Thoracic aorta (tissue), 2 donors: Measurements from ENCODE around the gene TLR1. TPM values are rescaled to one million over a fixed set of nuclear protein-coding genes. Genes with fewer than 3 reads are reported as not detected.

Experiments used
- ATAC-seq: fragments of 150-250 bp; one replicate; pipeline ENCODE4 v1.8.0; 2017; ENCODE audit warnings: low read depth; ENCODE audit not compliant: insufficient number of reproducible peaks, low FRiP score
- DNase-seq: peaks from one replicate; pipeline ENCODE4 v3.0.0-alpha.2; 2020; ENCODE audit warnings: low spot score
- H3K27ac ChIP-seq, 2 donors: fragments of 200-600 bp; sonication (generic); 1 replicate in 1 of 2; 2 replicates in 1 of 2; pipeline ENCODE4 v1.5.1; 2016; ENCODE audit warnings: mild to moderate bottlenecking in 2 of 2, moderate library complexity in 2 of 2
- H3K27me3 ChIP-seq: fragments of 200-600 bp; sonication (generic); replicated peaks from 2 replicates; pipeline ENCODE4 v1.6.0; 2016; ENCODE audit warnings: mild to moderate bottlenecking; ENCODE audit not compliant: insufficient read depth
- H3K36me3 ChIP-seq: fragments of 200-600 bp; sonication (generic); one replicate; pipeline ENCODE4 v1.5.1; 2016
- H3K4me1 ChIP-seq, 2 donors: fragments of 200-600 bp; sonication (generic); 1 replicate in 1 of 2; 2 replicates in 1 of 2; pipeline versions ENCODE4 v1.5.1 to v1.6.0; 2016; ENCODE audit warnings: low read depth in 2 of 2, mild to moderate bottlenecking in 1 of 2; ENCODE audit not compliant: control insufficient read depth in 1 of 2
- H3K4me3 ChIP-seq: fragments of 200-600 bp; sonication (generic); 2 replicates; pipeline ENCODE4 v1.5.1; 2016; ENCODE audit warnings: mild to moderate bottlenecking
- H3K9me3 ChIP-seq: fragments of 200-600 bp; sonication (generic); 2 replicates; pipeline ENCODE4 v1.5.1; 2016
- CTCF ChIP-seq: fragments of 200-600 bp; sonication (generic); IDR thresholded peaks from one replicate; pipeline ENCODE4 v1.5.1; 2019; ENCODE audit warnings: antibody characterized with exemption
- total RNA-seq, 2 donors: library from RNA; depleted of rRNA; stranded (reverse); fragments of >200 nt; gene quantifications; one replicate each; pipeline versions ENCODE4 v1.1.0 to v1.2.3, GENCODE V29; 2016

TLR1 gene
- total RNA-seq, 2 donors from 2014 or later: 16.1 to 36.3 TPM

GRCh38 chr4:38749336-38749735, 55.3 kb downstream of the TLR1 start:
- peaks cover 7 to 26% of the 10 kb centered on the region in 2 donors for H3K4me1 ChIP-seq
- no peak overlapping the region for H3K4me3 ChIP-seq
- H3K36me3 ChIP-seq: no peaks in the 10 kb centered on the region
- peaks cover 3% of the 10 kb centered on the region for H3K9me3 ChIP-seq
- no peak for ATAC-seq
- no peak for TF ChIP-seq CTCF
- DNase-seq: no peak
- H3K27ac ChIP-seq: no peak overlapping the region
- H3K27me3 ChIP-seq: no peaks in the 10 kb centered on the region

GRCh38 chr4:38747629-38748028, 57.0 kb downstream of the TLR1 start:
- ATAC-seq (no peak), DNase-seq (no peak)
- no peak overlapping the region for H3K4me3 ChIP-seq
- H3K9me3 ChIP-seq: peaks cover 3% of the 10 kb centered on the region
- no peak overlapping the region for H3K27ac ChIP-seq
- TF ChIP-seq CTCF: no peak
- H3K27me3 ChIP-seq: no peaks in the 10 kb centered on the region
- no peaks in the 10 kb centered on the region for H3K36me3 ChIP-seq
- peaks cover 3 to 13% of the 10 kb centered on the region in 2 donors for H3K4me1 ChIP-seq

Other genes with a start within 250 kb of the TLR1 start
- 10 to 100 TPM; 45.8 to 53.4 TPM for gene KLF3, start 140.6 kb downstream of the TLR1 start, total RNA-seq
- gene TLR10, start 21.8 kb downstream of the TLR1 start, total RNA-seq: under 1 TPM; 0.28 to 0.81 TPM
- gene TLR6, start 52.0 kb upstream of the TLR1 start, total RNA-seq: 1 to 10 TPM; 1.8 to 3.5 TPM
- gene FAM114A1, start 63.0 kb upstream of the TLR1 start, total RNA-seq: 100 to 1,000 TPM; 148 to 180 TPM
- not detected for gene TMEM156, start 227.6 kb upstream of the TLR1 start, total RNA-seq